ENCODE measurements around the gene ARL14.

- TF ChIP-seq CTCF (IDR thresholded peaks at IDR 0.05; ENCODE audit: insufficient read depth, low read depth, low read length) (no peak), EZH2 (IDR thresholded peaks at IDR 0.05; ENCODE audit: insufficient read depth, low read length) (no peak)
These were observed 510 bp downstream of the ARL14 start for GRCh38 chr3:160677459-160677881.

Measured in astrocyte (in vitro differentiated cells and primary cell).